GM21390 (cell line): ENCODE data around the gene DNAH8.
A peak's percentile ranks its signal among the peaks of the same experiment; 100 is the strongest.
"Not testable (repeated sequence)": the region's sequence is repeated elsewhere in the genome, so short reads cannot be mapped to it uniquely, and the experiment has no call there.

ENCODE experiments used
- ATAC-seq: cut with Tn5 transposase; IDR thresholded peaks from one replicate; pipeline ENCODE4 v1.9.1; 2021; ENCODE audit not compliant: unreplicated experiment

DNAH8 gene

GRCh38 chr6:38715016-38715689, at the start of gene DNAH8:
Gene DNAH8, plus strand, starts transcription at chr6:38715311. Its CDS starts 7,499 bp downstream, at chr6:38722810.
- ATAC-seq, result no peak

GRCh38 chr6:38671885-38672467, 43.1 kb upstream of the DNAH8 start:
- ATAC-seq, result peak; percentile 72

GRCh38 chr6:38673397-38674165, 41.5 kb upstream of the DNAH8 start:
- ATAC-seq, result no peak

- ATAC-seq, result no peak
Observed at GRCh38 chr6:38676236-38676973, 38.7 kb upstream of the DNAH8 start.

GRCh38 chr6:38676974-38677544, 38.1 kb upstream of the DNAH8 start:
- ATAC-seq, result no peak

GRCh38 chr6:38678178-38678760, 36.8 kb upstream of the DNAH8 start:
- no peak for ATAC-seq

- no peak for ATAC-seq
Observed at GRCh38 chr6:38679668-38680067, 35.4 kb upstream of the DNAH8 start.

GRCh38 chr6:38681850-38682249, 33.3 kb upstream of the DNAH8 start:
- ATAC-seq, result no peak

GRCh38 chr6:38684237-38684636, 30.9 kb upstream of the DNAH8 start:
- no peak for ATAC-seq

- no peak for ATAC-seq
Observed at GRCh38 chr6:38684904-38685303, 30.2 kb upstream of the DNAH8 start.

GRCh38 chr6:38686270-38687042, 28.7 kb upstream of the DNAH8 start:
- no peak for ATAC-seq

- ATAC-seq, result no peak
Observed at GRCh38 chr6:38687043-38687353, 28.1 kb upstream of the DNAH8 start.

- ATAC-seq, result no peak
Observed at GRCh38 chr6:38687549-38687948, 27.6 kb upstream of the DNAH8 start.

GRCh38 chr6:38688579-38689087, 26.5 kb upstream of the DNAH8 start:
- peak; percentile 88 for ATAC-seq

- no peak for ATAC-seq
Observed at GRCh38 chr6:38695227-38695900, 19.7 kb upstream of the DNAH8 start.

GRCh38 chr6:38695933-38696332, 19.2 kb upstream of the DNAH8 start:
- ATAC-seq, result no peak

GRCh38 chr6:38696345-38696744, 18.8 kb upstream of the DNAH8 start:
- no peak for ATAC-seq

GRCh38 chr6:38697846-38698245, 17.3 kb upstream of the DNAH8 start:
- ATAC-seq, result no peak

- ATAC-seq, result not testable (repeated sequence)
Observed at GRCh38 chr6:38699702-38700101, 15.4 kb upstream of the DNAH8 start.
